ENCODE data around the gene CYP19A1. TPM values are rescaled to one million over a fixed set of nuclear protein-coding genes. Genes with fewer than 3 reads are reported as not detected.

Gene CYP19A1
- total and polyA plus RNA-seq, 9 of the 15 experiments (the other 6 are each of a cell fraction or from before 2014, with no cell fraction given), result 0.16 to 0.63 (median 0.47) TPM; not detected in 3

DNA sequence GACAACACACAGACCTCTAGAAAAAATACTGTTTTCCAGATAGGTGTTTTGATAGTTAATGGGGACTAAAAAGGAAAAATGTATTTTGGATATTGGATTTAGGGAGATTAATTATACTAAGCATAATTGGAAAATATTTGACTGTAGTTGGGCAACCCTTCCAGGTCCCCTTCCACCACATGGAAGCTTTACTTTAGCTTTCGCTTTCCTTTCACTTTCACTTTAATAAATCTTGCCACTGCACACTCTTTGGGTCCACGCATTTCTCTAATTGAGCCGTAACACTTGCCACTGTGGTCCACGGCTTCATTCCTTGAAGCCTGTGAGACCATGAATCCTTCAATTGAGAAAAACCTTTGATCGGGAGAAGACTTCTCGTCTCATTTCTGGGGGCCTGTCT is 18.6 kb upstream of the CYP19A1 start:
- CTCF ChIA-PET (ENCODE audit: low intra/inter-chr PET ratio), result no interaction called here
- BruUV-seq (replicated peaks), result no TSS peak
- Histone ChIP-seq H2AFZ (ENCODE audit: low read depth, low read length) (peak overlapping the region; percentile 38; the same call in 1 of the 2 replicates), H3K27ac (ENCODE audit: extremely low read depth, low read depth, low read length) (no peak overlapping the region), H3K4me3 (peak overlapping the region; percentile 20; the same call in 1 of the 2 replicates), H3K9ac (ENCODE audit: insufficient read depth in 1 of 2, low read depth in 2 of 2, low read length in 2 of 2) (no peak overlapping the region; a peak in 1 of 4 replicates), H3K27me3 (ENCODE audit: control insufficient read depth in 2 of 2, insufficient read depth in 2 of 2, low read length in 2 of 2) (peaks cover 22% of the 10 kb centered on the region in 2 experiments; a peak in 4 of 5 replicates), H3K36me3 (ENCODE audit: control insufficient read depth, insufficient read depth, low read length) (no peaks in the 10 kb centered on the region), H4K20me1 (replicated peaks; ENCODE audit: control insufficient read depth, insufficient read depth, low read length) (no peaks in the 10 kb centered on the region), H3K4me1 (replicated peaks in 1 of 2; ENCODE audit: control insufficient read depth in 2 of 2, insufficient read depth in 2 of 2, low read length in 2 of 2) (no peaks in the 10 kb centered on the region), H3K4me2 (ENCODE audit: insufficient read depth, low read length) (peak overlapping the region; percentile 62), H3K79me2 (ENCODE audit: control insufficient read depth, insufficient read depth, low read length) (no peaks in the 10 kb centered on the region), H3K9me1 (ENCODE audit: control insufficient read depth, insufficient read depth, low read length) (no peaks in the 10 kb centered on the region), H3K9me3 (replicated peaks; ENCODE audit: control insufficient read depth, insufficient read depth, low read depth, low read length) (no peaks in the 10 kb centered on the region)
- no peak for FAIRE-seq
- DNase-seq (ENCODE audit: extremely low read depth in 1 of 4, low spot score in 3 of 4), result no peak
- WGBS (ENCODE audit: insufficient coverage, low coverage, missing lambda C conversion rate), result 2% methylated on average over 6 of the region's 6 CpGs
- POLR2A ChIA-PET, result interaction anchor here (0.6 kb wide), 1 partner anchor 637 kb away, joined by 3 read pairs; no protein-coding TSS in a partner anchor
- intact Hi-C loops (cut with micrococcal nuclease) (no loop called here), in situ Hi-C loops (cut with MboI) (no loop called here)
- peak; percentile 35; the same call in 1 of the 3 replicates for ATAC-seq
- TF ChIP-seq ZNF830 (CRISPR knock-in tag; IDR thresholded peaks at IDR 0.05) (no peak), NCOA4 (IDR thresholded peaks at IDR 0.05; ENCODE audit: partially characterized antibody) (no peak), RBM34 (IDR thresholded peaks at IDR 0.05; ENCODE audit: borderline replicate concordance, insufficient read depth, low read length) (no peak), ZEB2 (IDR thresholded peaks at IDR 0.05) (no peak), ELF2 (CRISPR knock-in tag; IDR thresholded peaks at IDR 0.05) (no peak), POLR2G (IDR thresholded peaks at IDR 0.05; ENCODE audit: low read depth, low read length) (no peak), CEBPG (CRISPR knock-in tag; IDR thresholded peaks at IDR 0.05) (no peak), CEBPG (tag; conservative IDR thresholded peaks at IDR 0.05 in 1 of 2, IDR thresholded peaks at IDR 0.05 in 1 of 2) (peak; percentile 37 to 75), BACH1 (tag; IDR thresholded peaks at IDR 0.05) (0 out of 2 replicates have a peak, but pooled peaks have one; percentile 26), TRIM28 (IDR thresholded peaks at IDR 0.05) (no peak)
- TF ChIP-seq, protein P1, sequence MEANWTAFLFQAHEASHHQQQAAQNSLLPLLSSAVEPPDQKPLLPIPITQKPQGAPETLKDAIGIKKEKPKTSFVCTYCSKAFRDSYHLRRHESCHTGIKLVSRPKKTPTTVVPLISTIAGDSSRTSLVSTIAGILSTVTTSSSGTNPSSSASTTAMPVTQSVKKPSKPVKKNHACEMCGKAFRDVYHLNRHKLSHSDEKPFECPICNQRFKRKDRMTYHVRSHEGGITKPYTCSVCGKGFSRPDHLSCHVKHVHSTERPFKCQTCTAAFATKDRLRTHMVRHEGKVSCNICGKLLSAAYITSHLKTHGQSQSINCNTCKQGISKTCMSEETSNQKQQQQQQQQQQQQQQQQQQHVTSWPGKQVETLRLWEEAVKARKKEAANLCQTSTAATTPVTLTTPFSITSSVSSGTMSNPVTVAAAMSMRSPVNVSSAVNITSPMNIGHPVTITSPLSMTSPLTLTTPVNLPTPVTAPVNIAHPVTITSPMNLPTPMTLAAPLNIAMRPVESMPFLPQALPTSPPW (CRISPR knock-in tag; IDR thresholded peaks at IDR 0.05), result no peak
- TF ChIP-seq, protein P2, sequence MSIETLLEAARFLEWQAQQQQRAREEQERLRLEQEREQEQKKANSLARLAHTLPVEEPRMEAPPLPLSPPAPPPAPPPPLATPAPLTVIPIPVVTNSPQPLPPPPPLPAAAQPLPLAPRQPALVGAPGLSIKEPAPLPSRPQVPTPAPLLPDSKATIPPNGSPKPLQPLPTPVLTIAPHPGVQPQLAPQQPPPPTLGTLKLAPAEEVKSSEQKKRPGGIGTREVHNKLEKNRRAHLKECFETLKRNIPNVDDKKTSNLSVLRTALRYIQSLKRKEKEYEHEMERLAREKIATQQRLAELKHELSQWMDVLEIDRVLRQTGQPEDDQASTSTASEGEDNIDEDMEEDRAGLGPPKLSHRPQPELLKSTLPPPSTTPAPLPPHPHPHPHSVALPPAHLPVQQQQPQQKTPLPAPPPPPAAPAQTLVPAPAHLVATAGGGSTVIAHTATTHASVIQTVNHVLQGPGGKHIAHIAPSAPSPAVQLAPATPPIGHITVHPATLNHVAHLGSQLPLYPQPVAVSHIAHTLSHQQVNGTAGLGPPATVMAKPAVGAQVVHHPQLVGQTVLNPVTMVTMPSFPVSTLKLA (conservative IDR thresholded peaks at IDR 0.05), result no peak
- TF ChIP-seq, protein P3, sequence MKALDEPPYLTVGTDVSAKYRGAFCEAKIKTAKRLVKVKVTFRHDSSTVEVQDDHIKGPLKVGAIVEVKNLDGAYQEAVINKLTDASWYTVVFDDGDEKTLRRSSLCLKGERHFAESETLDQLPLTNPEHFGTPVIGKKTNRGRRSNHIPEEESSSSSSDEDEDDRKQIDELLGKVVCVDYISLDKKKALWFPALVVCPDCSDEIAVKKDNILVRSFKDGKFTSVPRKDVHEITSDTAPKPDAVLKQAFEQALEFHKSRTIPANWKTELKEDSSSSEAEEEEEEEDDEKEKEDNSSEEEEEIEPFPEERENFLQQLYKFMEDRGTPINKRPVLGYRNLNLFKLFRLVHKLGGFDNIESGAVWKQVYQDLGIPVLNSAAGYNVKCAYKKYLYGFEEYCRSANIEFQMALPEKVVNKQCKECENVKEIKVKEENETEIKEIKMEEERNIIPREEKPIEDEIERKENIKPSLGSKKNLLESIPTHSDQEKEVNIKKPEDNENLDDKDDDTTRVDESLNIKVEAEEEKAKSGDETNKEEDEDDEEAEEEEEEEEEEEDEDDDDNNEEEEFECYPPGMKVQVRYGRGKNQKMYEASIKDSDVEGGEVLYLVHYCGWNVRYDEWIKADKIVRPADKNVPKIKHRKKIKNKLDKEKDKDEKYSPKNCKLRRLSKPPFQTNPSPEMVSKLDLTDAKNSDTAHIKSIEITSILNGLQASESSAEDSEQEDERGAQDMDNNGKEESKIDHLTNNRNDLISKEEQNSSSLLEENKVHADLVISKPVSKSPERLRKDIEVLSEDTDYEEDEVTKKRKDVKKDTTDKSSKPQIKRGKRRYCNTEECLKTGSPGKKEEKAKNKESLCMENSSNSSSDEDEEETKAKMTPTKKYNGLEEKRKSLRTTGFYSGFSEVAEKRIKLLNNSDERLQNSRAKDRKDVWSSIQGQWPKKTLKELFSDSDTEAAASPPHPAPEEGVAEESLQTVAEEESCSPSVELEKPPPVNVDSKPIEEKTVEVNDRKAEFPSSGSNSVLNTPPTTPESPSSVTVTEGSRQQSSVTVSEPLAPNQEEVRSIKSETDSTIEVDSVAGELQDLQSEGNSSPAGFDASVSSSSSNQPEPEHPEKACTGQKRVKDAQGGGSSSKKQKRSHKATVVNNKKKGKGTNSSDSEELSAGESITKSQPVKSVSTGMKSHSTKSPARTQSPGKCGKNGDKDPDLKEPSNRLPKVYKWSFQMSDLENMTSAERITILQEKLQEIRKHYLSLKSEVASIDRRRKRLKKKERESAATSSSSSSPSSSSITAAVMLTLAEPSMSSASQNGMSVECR (CRISPR knock-in tag; IDR thresholded peaks at IDR 0.05), result no peak

Data from K562 (cell line).